ENCODE results near the gene NR3C2. TPM values are rescaled to one million over a fixed set of nuclear protein-coding genes. Genes with fewer than 3 reads are reported as not detected.

The NR3C2 gene
- total RNA-seq, 1 donor from 2014 or later: 0.75 TPM

DNA sequence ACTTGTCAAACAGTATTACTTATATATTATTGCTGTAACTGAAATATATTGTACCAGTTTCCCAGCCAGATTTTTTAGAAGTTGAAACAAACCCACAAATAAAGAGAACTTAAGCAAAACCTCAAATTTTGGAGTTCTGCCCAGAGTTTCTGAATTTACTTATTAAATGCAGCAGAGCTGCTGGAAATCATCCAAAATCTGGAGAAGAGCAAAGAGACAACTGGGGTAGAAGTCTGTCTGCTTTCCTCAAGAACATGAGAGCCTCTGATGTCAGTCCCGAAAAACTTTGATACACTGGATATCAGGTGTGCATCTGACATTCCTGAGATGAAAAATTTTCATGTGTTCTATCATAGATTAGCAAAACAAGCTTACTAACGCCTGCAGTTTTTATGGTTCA lies 325.9 kb downstream of the NR3C2 start:
- DNase-seq (ENCODE audit: extremely low spot score, unreplicated experiment): no peak
- Mint-ChIP-seq H3K4me3 (ENCODE audit: unreplicated experiment) (no peak overlapping the region), H3K27me3 (ENCODE audit: unreplicated experiment) (peaks cover 10% of the 10 kb centered on the region), H3K36me3 (ENCODE audit: unreplicated experiment) (no peaks in the 10 kb centered on the region), H3K27ac (ENCODE audit: unreplicated experiment) (peak overlapping the region; percentile 19), H3K4me1 (ENCODE audit: unreplicated experiment) (peaks cover 47% of the 10 kb centered on the region), H3K9me3 (ENCODE audit: unreplicated experiment) (peaks cover under 1% of the 10 kb centered on the region)
- TF ChIP-seq, protein P1, sequence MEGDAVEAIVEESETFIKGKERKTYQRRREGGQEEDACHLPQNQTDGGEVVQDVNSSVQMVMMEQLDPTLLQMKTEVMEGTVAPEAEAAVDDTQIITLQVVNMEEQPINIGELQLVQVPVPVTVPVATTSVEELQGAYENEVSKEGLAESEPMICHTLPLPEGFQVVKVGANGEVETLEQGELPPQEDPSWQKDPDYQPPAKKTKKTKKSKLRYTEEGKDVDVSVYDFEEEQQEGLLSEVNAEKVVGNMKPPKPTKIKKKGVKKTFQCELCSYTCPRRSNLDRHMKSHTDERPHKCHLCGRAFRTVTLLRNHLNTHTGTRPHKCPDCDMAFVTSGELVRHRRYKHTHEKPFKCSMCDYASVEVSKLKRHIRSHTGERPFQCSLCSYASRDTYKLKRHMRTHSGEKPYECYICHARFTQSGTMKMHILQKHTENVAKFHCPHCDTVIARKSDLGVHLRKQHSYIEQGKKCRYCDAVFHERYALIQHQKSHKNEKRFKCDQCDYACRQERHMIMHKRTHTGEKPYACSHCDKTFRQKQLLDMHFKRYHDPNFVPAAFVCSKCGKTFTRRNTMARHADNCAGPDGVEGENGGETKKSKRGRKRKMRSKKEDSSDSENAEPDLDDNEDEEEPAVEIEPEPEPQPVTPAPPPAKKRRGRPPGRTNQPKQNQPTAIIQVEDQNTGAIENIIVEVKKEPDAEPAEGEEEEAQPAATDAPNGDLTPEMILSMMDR (IDR thresholded peaks at IDR 0.05): no peak

DNA sequence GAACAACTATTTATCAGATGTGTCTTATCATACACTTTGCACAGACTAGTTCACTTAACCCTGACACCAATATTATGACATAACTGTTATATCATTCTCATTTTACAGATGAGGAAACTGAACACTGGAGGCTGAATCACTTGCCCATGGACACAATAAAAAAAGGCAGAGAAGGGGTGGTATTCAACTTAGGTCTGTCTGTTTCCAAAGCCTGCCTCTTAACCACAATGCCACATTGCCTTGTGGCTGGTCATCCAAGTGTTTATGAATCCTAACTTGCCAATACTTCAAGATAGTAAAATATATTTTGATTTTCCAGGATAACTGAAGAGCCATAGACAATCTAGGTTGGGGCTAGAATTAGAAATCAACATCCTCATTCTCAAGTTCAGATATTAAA lies 327.8 kb downstream of the NR3C2 start:
- H3K4me1 Mint-ChIP-seq (ENCODE audit: unreplicated experiment): peaks cover 40% of the 10 kb centered on the region
- peaks cover 6% of the 10 kb centered on the region for H3K9me3 Mint-ChIP-seq (ENCODE audit: unreplicated experiment)
- no peak overlapping the region for H3K4me3 Mint-ChIP-seq (ENCODE audit: unreplicated experiment)
- DNase-seq (ENCODE audit: extremely low spot score, unreplicated experiment): no peak
- H3K27me3 Mint-ChIP-seq (ENCODE audit: unreplicated experiment): peaks cover 10% of the 10 kb centered on the region
- H3K27ac Mint-ChIP-seq (ENCODE audit: unreplicated experiment): no peak overlapping the region
- H3K36me3 Mint-ChIP-seq (ENCODE audit: unreplicated experiment): no peaks in the 10 kb centered on the region
- TF ChIP-seq, protein P1 (IDR thresholded peaks at IDR 0.05): no peak

DNA sequence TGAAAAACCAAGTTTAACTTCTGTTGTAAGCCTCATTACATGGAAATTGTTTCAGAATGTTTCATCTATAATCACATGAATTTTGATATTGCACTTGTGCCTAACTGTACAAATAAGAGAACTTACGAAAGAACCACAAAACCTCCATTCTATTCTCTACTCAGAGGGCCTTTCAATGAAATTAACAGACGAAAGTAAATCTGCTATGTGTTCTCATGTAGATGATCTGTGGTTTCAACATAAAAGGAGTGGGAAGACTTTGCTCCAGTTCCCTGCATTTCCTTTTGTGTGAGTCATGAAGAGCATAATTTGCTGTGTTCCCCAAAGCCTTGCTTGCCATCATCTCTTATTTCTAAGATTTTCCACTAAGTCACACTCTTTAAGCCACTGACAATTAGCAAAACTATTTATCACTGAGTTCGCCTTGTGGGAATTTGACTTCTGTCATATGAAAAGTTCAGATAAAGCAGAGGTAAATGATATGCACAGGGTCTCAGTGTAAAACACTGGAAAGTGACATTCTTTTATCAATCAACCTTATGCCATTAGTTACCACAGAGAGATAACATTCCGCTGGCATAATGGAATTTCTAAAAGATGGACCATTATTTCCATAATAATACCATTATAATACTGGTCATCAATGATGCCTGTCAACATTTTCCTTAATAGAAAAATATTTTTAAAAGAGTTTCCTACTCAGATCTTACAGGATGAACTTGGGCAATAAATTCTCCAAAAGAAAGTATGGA lies 329.8 kb downstream of the NR3C2 start:
- Mint-ChIP-seq H3K27me3 (ENCODE audit: unreplicated experiment) (peaks cover 4% of the 10 kb centered on the region), H3K27ac (ENCODE audit: unreplicated experiment) (no peak overlapping the region), H3K36me3 (ENCODE audit: unreplicated experiment) (no peaks in the 10 kb centered on the region), H3K4me3 (ENCODE audit: unreplicated experiment) (no peak overlapping the region), H3K9me3 (ENCODE audit: unreplicated experiment) (peaks cover 9% of the 10 kb centered on the region), H3K4me1 (ENCODE audit: unreplicated experiment) (peaks cover 29% of the 10 kb centered on the region)
- DNase-seq (ENCODE audit: extremely low spot score, unreplicated experiment): no peak
- TF ChIP-seq, protein P1 (IDR thresholded peaks at IDR 0.05): no peak

DNA sequence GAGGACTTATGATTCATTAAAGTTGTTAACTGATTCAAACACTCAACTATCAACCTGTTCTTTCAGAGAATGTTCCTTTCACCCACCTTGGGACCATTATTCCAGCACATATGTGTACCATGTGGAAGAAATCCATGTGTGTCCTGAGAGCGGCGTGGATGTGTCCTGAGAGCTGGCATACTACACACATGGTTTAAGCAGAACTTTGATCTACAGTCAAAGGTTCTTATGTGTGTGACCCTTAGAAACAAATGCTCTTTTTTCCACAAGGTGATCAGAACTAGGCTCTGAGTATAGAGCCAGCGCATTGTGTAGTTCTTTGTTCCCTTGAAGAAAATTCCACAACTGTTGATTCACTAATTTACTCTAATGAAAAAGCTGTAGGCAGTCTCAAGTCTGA lies 332.0 kb downstream of the NR3C2 start:
- no peak for DNase-seq (ENCODE audit: extremely low spot score, unreplicated experiment)
- H3K4me3 Mint-ChIP-seq (ENCODE audit: unreplicated experiment): no peak overlapping the region
- H3K27me3 Mint-ChIP-seq (ENCODE audit: unreplicated experiment): peaks cover 4% of the 10 kb centered on the region
- TF ChIP-seq, protein P1 (IDR thresholded peaks at IDR 0.05): no peak
- no peak overlapping the region for H3K27ac Mint-ChIP-seq (ENCODE audit: unreplicated experiment)
- no peaks in the 10 kb centered on the region for H3K36me3 Mint-ChIP-seq (ENCODE audit: unreplicated experiment)
- peaks cover 7% of the 10 kb centered on the region for H3K4me1 Mint-ChIP-seq (ENCODE audit: unreplicated experiment)
- peaks cover 29% of the 10 kb centered on the region for H3K9me3 Mint-ChIP-seq (ENCODE audit: unreplicated experiment)

DNA sequence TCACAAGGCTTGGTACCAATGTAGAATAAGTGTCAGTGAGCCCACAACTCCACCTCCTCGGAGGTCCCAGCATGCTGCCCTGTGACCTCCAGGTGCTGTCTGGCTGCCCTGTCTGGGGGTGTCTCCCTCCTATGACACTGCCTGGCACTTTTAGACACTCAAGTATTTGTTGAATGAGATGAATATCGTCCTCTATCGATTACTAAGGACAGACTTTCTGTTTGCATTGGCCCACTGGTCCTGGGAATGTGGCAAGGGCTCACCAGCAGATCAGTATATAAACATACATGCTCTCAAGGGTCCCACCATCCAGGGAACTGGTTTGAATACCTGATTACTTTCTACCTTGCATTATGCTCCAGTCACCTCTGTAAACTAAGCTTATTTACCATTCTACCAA lies 333.0 kb downstream of the NR3C2 start:
- peaks cover 7% of the 10 kb centered on the region for H3K4me1 Mint-ChIP-seq (ENCODE audit: unreplicated experiment)
- no peaks in the 10 kb centered on the region for H3K36me3 Mint-ChIP-seq (ENCODE audit: unreplicated experiment)
- no peak for DNase-seq (ENCODE audit: extremely low spot score, unreplicated experiment)
- H3K4me3 Mint-ChIP-seq (ENCODE audit: unreplicated experiment): no peak overlapping the region
- no peaks in the 10 kb centered on the region for H3K27me3 Mint-ChIP-seq (ENCODE audit: unreplicated experiment)
- H3K9me3 Mint-ChIP-seq (ENCODE audit: unreplicated experiment): peaks cover 34% of the 10 kb centered on the region
- TF ChIP-seq, protein P1 (IDR thresholded peaks at IDR 0.05): no peak
- H3K27ac Mint-ChIP-seq (ENCODE audit: unreplicated experiment): no peak overlapping the region
